GM21447 (cell line): ENCODE results near the gene APRT.
"Not testable (repeated sequence)": the region's sequence is repeated elsewhere in the genome, so short reads cannot be mapped to it uniquely, and the experiment has no call there.

Source experiments
- ATAC-seq: cut with Tn5 transposase; IDR thresholded peaks from one replicate; pipeline ENCODE4 v1.9.1; 2021; ENCODE audit not compliant: unreplicated experiment

The APRT gene

GRCh38 chr16:88823646-88824045 lies 11.9 kb upstream of the APRT start:
- ATAC-seq = not testable (repeated sequence)

GRCh38 chr16:88822281-88823040 lies 10.7 kb upstream of the APRT start:
- ATAC-seq = no peak

- no peak for ATAC-seq
These were observed 9.6 kb upstream of the APRT start for GRCh38 chr16:88821168-88821850.

- no peak for ATAC-seq
These were observed 8.8 kb upstream of the APRT start for GRCh38 chr16:88820385-88821025.

GRCh38 chr16:88819126-88819525 lies 7.4 kb upstream of the APRT start:
- ATAC-seq = no peak

- no peak for ATAC-seq
These were observed 6.8 kb upstream of the APRT start for GRCh38 chr16:88818575-88818874.

- ATAC-seq = no peak
These were observed 6.3 kb upstream of the APRT start for GRCh38 chr16:88817785-88818574.

- no peak for ATAC-seq
These were observed 5.2 kb upstream of the APRT start for GRCh38 chr16:88816736-88817535.

GRCh38 chr16:88815901-88816589 lies 4.3 kb upstream of the APRT start:
- no peak for ATAC-seq

- no peak for ATAC-seq
These were observed 3.5 kb upstream of the APRT start for GRCh38 chr16:88815227-88815626.

- no peak for ATAC-seq
These were observed 2.4 kb upstream of the APRT start for GRCh38 chr16:88814144-88814502.

- ATAC-seq = no peak
These were observed 1.8 kb upstream of the APRT start for GRCh38 chr16:88813269-88814143.

- no peak for ATAC-seq
These were observed 963 bp upstream of the APRT start for GRCh38 chr16:88812513-88813268.

- ATAC-seq = peak; percentile 47
These were observed 588 bp downstream of the APRT start for GRCh38 chr16:88810912-88811768.

GRCh38 chr16:88810166-88810911 lies 1.4 kb downstream of the APRT start:
- no peak for ATAC-seq

- ATAC-seq = no peak
These were observed 2.0 kb downstream of the APRT start for GRCh38 chr16:88809676-88810165.
